Smooth muscle cell (in vitro differentiated cells): ENCODE results near the gene NCKAP5. TPM values are rescaled to one million over a fixed set of nuclear protein-coding genes. Genes with fewer than 3 reads are reported as not detected.
"Not testable (repeated sequence)": the region's sequence is repeated elsewhere in the genome, so short reads cannot be mapped to it uniquely, and the experiment has no call there.

Experiments
- DNase-seq: peaks from one replicate; lab custom pipeline; 2025; ENCODE audit not compliant: unreplicated experiment; lab: John Stamatoyannopoulos, UW
- H2AFZ ChIP-seq: fragments of 200-600 bp; sonication (generic); 2 replicates; pipeline ENCODE4 v1.6.0; 2016; ENCODE audit warnings: antibody characterized with exemption, low read depth, mild to moderate bottlenecking
- H3F3A ChIP-seq: fragments of 200-600 bp; sonication (generic); 2 replicates; pipeline ENCODE4 v1.6.0; 2017; ENCODE audit warnings: antibody characterized with exemption, low read depth
- H3K27ac ChIP-seq: fragments of 200-600 bp; sonication (generic); 2 replicates; pipeline ENCODE4 v1.5.1; 2016; ENCODE audit warnings: low read depth, mild to moderate bottlenecking
- H3K27me3 ChIP-seq: fragments of 200-600 bp; sonication (generic); 2 replicates; pipeline ENCODE4 v1.6.1; 2016; ENCODE audit warnings: low read depth, mild to moderate bottlenecking
- H3K36me3 ChIP-seq: fragments of 200-600 bp; sonication (generic); 2 replicates; pipeline ENCODE4 v1.5.1; 2016; ENCODE audit warnings: low read depth
- H3K4me1 ChIP-seq: fragments of 200-600 bp; sonication (generic); 2 replicates; pipeline ENCODE4 v1.5.1; 2016; ENCODE audit warnings: low read depth
- H3K4me2 ChIP-seq: fragments of 200-600 bp; sonication (generic); 2 replicates; pipeline ENCODE4 v1.6.0; 2016; ENCODE audit warnings: mild to moderate bottlenecking
- H3K4me3 ChIP-seq: fragments of 200-600 bp; sonication (generic); 2 replicates; pipeline ENCODE4 v1.5.1; 2016; ENCODE audit warnings: mild to moderate bottlenecking
- H3K79me2 ChIP-seq: fragments of 200-600 bp; sonication (generic); 2 replicates; pipeline ENCODE4 v1.6.0; 2016; ENCODE audit warnings: low read depth, mild to moderate bottlenecking
- H3K9ac ChIP-seq: fragments of 200-600 bp; sonication (generic); 2 replicates; pipeline ENCODE4 v1.6.0; 2016; ENCODE audit warnings: low read depth
- H3K9me3 ChIP-seq: fragments of 200-600 bp; sonication (generic); replicated peaks from 2 replicates; pipeline ENCODE4 v1.5.1; 2016; ENCODE audit warnings: low read depth
- H4K20me1 ChIP-seq: fragments of 200-600 bp; sonication (generic); 2 replicates; pipeline ENCODE4 v1.6.0; 2016; ENCODE audit warnings: low read depth
- WGBS: methylation state at CpG from one replicate; pipeline ENCODE4 v1.1.7; 2016; ENCODE audit warnings: low lambda C conversion rate; 5-methylcytosine and 5-hydroxymethylcytosine counted together
- polyA plus RNA-seq: library from polyadenylated mRNA; unstranded; fragments of >200 nt; fragmentation: Nextera tagmentation; extraction: Ambion mirVana; gene quantifications from 2 replicates; pipeline ENCODE4 v1.2.1, GENCODE V29; 2016
- total RNA-seq: library from RNA; depleted of rRNA; stranded (reverse); fragments of >200 nt; gene quantifications from 2 replicates; pipeline ENCODE4 v1.2.3, GENCODE V29; 2014
- TF ChIP-seq, protein P1 (sequence below): fragments of 200-600 bp; sonication (generic); IDR thresholded peaks from 2 replicates; pipeline ENCODE4 v1.5.1; 2017; ENCODE audit warnings: borderline replicate concordance, mild to moderate bottlenecking, antibody characterized with exemption; ENCODE audit not compliant: insufficient read depth, poor library complexity, severe bottlenecking

The NCKAP5 gene
- total and polyA plus RNA-seq, 2 experiments from 2014 or later, result 4.6 to 9.5 TPM

DNA sequence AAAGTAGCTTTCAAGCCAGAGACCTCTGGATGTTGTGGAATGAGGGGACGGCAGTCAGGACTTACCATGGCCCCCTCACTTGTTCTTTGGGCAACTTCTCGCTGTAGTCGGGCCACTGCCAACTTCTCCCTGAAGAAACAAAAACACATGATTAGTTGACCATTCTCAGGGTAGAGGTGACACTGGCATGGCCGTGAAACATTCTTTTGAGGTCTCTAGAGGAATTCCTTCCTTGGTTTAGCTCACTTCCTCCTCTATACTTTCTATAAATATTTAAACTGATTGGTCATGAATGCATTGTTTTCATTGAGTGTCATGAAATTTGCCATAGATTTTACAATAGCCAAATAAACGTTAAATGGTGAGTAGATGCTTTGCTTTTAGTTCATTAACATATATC is 354.6 kb downstream of the NCKAP5 start:
- Histone ChIP-seq H3K4me3 (no peak overlapping the region), H3K27ac (no peak overlapping the region), H2AFZ (no peak overlapping the region), H3K36me3 (no peaks in the 10 kb centered on the region), H3K9me3 (no peaks in the 10 kb centered on the region), H3K4me2 (no peak overlapping the region), H3F3A (no peaks in the 10 kb centered on the region), H3K9ac (no peak overlapping the region), H4K20me1 (peaks cover 4% of the 10 kb centered on the region), H3K27me3 (no peaks in the 10 kb centered on the region), H3K79me2 (no peaks in the 10 kb centered on the region), H3K4me1 (no peaks in the 10 kb centered on the region)
- no peak for DNase-seq
- TF ChIP-seq, protein P1, sequence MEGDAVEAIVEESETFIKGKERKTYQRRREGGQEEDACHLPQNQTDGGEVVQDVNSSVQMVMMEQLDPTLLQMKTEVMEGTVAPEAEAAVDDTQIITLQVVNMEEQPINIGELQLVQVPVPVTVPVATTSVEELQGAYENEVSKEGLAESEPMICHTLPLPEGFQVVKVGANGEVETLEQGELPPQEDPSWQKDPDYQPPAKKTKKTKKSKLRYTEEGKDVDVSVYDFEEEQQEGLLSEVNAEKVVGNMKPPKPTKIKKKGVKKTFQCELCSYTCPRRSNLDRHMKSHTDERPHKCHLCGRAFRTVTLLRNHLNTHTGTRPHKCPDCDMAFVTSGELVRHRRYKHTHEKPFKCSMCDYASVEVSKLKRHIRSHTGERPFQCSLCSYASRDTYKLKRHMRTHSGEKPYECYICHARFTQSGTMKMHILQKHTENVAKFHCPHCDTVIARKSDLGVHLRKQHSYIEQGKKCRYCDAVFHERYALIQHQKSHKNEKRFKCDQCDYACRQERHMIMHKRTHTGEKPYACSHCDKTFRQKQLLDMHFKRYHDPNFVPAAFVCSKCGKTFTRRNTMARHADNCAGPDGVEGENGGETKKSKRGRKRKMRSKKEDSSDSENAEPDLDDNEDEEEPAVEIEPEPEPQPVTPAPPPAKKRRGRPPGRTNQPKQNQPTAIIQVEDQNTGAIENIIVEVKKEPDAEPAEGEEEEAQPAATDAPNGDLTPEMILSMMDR, result no peak
- 88% methylated on average over 5 of the region's 5 CpGs for WGBS

DNA sequence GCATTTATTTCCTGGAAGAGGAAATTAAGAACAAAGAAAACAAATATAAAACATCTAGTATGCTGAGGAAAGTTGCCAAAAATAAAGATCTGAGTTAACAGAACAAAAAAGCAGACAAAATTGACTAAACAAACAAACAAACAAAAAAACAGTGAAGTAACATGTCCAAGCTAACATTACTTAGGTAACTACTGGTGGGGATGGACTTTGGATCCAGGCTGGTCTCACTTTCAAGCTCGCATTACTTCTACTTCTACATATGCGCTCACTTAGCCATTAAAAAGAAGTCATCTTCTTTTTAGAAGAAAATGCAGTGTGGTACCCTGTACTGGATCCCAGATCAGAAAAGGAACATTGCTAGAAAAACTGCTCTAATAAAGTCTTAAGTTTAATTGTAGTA is 358.9 kb downstream of the NCKAP5 start:
- H3K9ac ChIP-seq, result no peak overlapping the region
- TF ChIP-seq, protein P1, result no peak
- H3K36me3 ChIP-seq, result no peaks in the 10 kb centered on the region
- H3K4me2 ChIP-seq, result no peak overlapping the region
- no peaks in the 10 kb centered on the region for H3K27me3 ChIP-seq
- no peaks in the 10 kb centered on the region for H3K4me1 ChIP-seq
- 98% methylated on average over 2 of the region's 2 CpGs for WGBS
- no peaks in the 10 kb centered on the region for H4K20me1 ChIP-seq
- no peaks in the 10 kb centered on the region for H3K9me3 ChIP-seq
- no peak overlapping the region for H3K27ac ChIP-seq
- no peak for DNase-seq
- H3K79me2 ChIP-seq, result no peaks in the 10 kb centered on the region
- no peak overlapping the region for H3K4me3 ChIP-seq
- H3F3A ChIP-seq, result no peaks in the 10 kb centered on the region
- H2AFZ ChIP-seq, result no peak overlapping the region

DNA sequence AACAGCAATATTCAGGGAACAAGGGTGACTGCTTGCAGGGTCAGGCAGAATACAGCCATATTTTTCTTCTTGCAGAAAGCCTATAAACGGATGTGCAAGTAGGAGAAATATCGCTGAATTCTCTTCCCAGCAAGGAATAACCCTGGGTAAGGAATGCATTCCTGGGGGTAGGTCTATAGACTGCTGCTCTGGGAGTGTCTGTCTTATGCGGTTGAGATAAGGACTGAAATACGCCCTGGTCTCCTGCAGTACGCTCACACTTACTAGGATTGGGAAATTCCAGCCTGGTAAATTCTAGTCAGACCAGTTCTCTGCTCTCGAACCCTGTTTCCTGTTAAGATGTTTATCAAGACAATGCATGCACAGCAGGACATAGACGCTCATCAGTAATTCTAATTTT is 361.6 kb downstream of the NCKAP5 start:
- H3K27me3 ChIP-seq, H3K4me2 ChIP-seq, H3K36me3 ChIP-seq, H3F3A ChIP-seq, H3K9me3 ChIP-seq, H3K4me3 ChIP-seq, H3K27ac ChIP-seq, DNase-seq, H4K20me1 ChIP-seq, H3K4me1 ChIP-seq, H3K79me2 ChIP-seq, H3K9ac ChIP-seq, H2AFZ ChIP-seq: not testable (repeated sequence)
- WGBS, result 95% methylated on average over 7 of the region's 7 CpGs

DNA sequence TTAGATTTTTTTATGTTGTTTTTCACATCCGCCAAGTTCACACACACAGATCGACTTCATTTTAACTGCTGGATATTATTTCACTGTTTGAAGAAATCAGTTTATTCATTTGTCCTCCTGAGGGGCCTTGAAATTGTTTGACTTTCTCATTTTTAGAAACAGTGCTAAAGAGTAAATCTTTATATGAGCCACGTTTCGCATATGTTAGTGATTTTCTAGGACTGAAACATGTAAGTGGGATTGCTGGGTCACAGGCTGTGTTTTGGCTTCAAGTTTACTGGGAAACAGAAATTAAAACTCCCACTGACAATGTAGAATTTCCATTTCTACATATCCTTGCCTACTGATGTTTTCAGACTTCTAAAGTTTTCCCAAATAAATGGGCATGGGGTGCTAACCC is 363.8 kb downstream of the NCKAP5 start:
- TF ChIP-seq, protein P1, result no peak
- H2AFZ ChIP-seq, result no peak overlapping the region
- no peak overlapping the region for H3K4me3 ChIP-seq
- no peak overlapping the region for H3K27ac ChIP-seq
- peaks cover 11% of the 10 kb centered on the region for H3K4me1 ChIP-seq
- no peak for DNase-seq
- H3F3A ChIP-seq, result peaks cover 7% of the 10 kb centered on the region
- no peak overlapping the region for H3K4me2 ChIP-seq
- no peaks in the 10 kb centered on the region for H3K27me3 ChIP-seq
- H4K20me1 ChIP-seq, result no peaks in the 10 kb centered on the region
- 91% methylated on average over 4 of the region's 4 CpGs for WGBS
- no peaks in the 10 kb centered on the region for H3K9me3 ChIP-seq
- no peaks in the 10 kb centered on the region for H3K79me2 ChIP-seq
- H3K36me3 ChIP-seq, result no peaks in the 10 kb centered on the region
- no peak overlapping the region for H3K9ac ChIP-seq
